Ramos (cell line): Measurements from ENCODE around the gene SOHLH2.

ENCODE experiments used
- in situ Hi-C: fragments of 300-500 bp; cut with MboI; formaldehyde crosslinking; loops from one replicate; pipeline ENCODE4 v1.14.3; 2022; ENCODE audit warnings: low sequenced_read_pairs; ENCODE audit not compliant: unreplicated experiment

The SOHLH2 gene

GRCh38 chr13:36192166-36192565, 22.2 kb downstream of the SOHLH2 start:
- in situ Hi-C loops, result no loop called here

GRCh38 chr13:36190771-36191170, 23.6 kb downstream of the SOHLH2 start:
- in situ Hi-C loops, result no loop called here

GRCh38 chr13:36188441-36188840, 25.9 kb downstream of the SOHLH2 start:
- in situ Hi-C loops, result no loop called here

- in situ Hi-C loops, result no loop called here
These were observed 30.5 kb downstream of the SOHLH2 start for GRCh38 chr13:36183901-36184300.

- in situ Hi-C loops, result no loop called here
These were observed 38.7 kb downstream of the SOHLH2 start for GRCh38 chr13:36175621-36176020.

GRCh38 chr13:36174923-36175322, 39.4 kb downstream of the SOHLH2 start:
- in situ Hi-C loops, result no loop called here

GRCh38 chr13:36173571-36174322, 40.6 kb downstream of the SOHLH2 start:
- in situ Hi-C loops, result no loop called here

GRCh38 chr13:36166046-36166445, 48.3 kb downstream of the SOHLH2 start:
- in situ Hi-C loops, result no loop called here

GRCh38 chr13:36163809-36164308, 50.5 kb downstream of the SOHLH2 start:
- in situ Hi-C loops, result no loop called here

GRCh38 chr13:36163286-36163685, 51.1 kb downstream of the SOHLH2 start:
- in situ Hi-C loops, result no loop called here

- in situ Hi-C loops, result no loop called here
These were observed 54.1 kb downstream of the SOHLH2 start for GRCh38 chr13:36160297-36160696.

GRCh38 chr13:36158611-36159010, 55.7 kb downstream of the SOHLH2 start:
- in situ Hi-C loops, result no loop called here

GRCh38 chr13:36157480-36157879, 56.9 kb downstream of the SOHLH2 start:
- in situ Hi-C loops, result no loop called here

GRCh38 chr13:36154567-36155291, 59.6 kb downstream of the SOHLH2 start:
- in situ Hi-C loops, result no loop called here

GRCh38 chr13:36151591-36151990, 62.8 kb downstream of the SOHLH2 start:
- in situ Hi-C loops, result no loop called here

GRCh38 chr13:36148446-36148845, 65.9 kb downstream of the SOHLH2 start:
- in situ Hi-C loops, result no loop called here

GRCh38 chr13:36147330-36147729, 67.0 kb downstream of the SOHLH2 start:
- in situ Hi-C loops, result no loop called here

- in situ Hi-C loops, result no loop called here
These were observed 67.7 kb downstream of the SOHLH2 start for GRCh38 chr13:36146511-36147269.

GRCh38 chr13:36143738-36144137, 70.6 kb downstream of the SOHLH2 start:
- in situ Hi-C loops, result no loop called here

GRCh38 chr13:36142735-36143134, 71.6 kb downstream of the SOHLH2 start:
- in situ Hi-C loops, result no loop called here

GRCh38 chr13:36135876-36136275, 78.5 kb downstream of the SOHLH2 start:
- in situ Hi-C loops, result no loop called here
